Right atrium auricular region (tissue), 2 donors: ENCODE measurements around the gene C15orf61. TPM values are rescaled to one million over a fixed set of nuclear protein-coding genes. Genes with fewer than 3 reads are reported as not detected.

ENCODE experiments used
- DNase-seq: peaks from one replicate; pipeline ENCODE4 v3.0.0-alpha.2; 2019; ENCODE audit warnings: low spot score
- H3K27ac ChIP-seq, 2 donors: fragments of 200-600 bp; sonication (generic); 1 replicate in 1 of 2; 2 replicates in 1 of 2; pipeline ENCODE4 v1.5.1; 2016 to 2019
- H3K27me3 ChIP-seq, 2 donors: fragments of 200-600 bp; sonication (generic); one replicate each; pipeline versions ENCODE4 v1.5.1 to v1.6.0; 2017 to 2019
- H3K36me3 ChIP-seq: fragments of 200-600 bp; sonication (generic); one replicate; pipeline ENCODE4 v1.5.1; 2016
- H3K4me1 ChIP-seq, 2 donors: fragments of 200-600 bp; sonication (generic); one replicate each; pipeline versions ENCODE4 v1.5.1 to v1.6.0; 2017 to 2019
- H3K4me3 ChIP-seq, 2 donors: fragments of 200-600 bp; sonication (generic); 1 replicate in 1 of 2; 2 replicates in 1 of 2; pipeline ENCODE4 v1.5.1; 2017 to 2019; ENCODE audit warnings: mild to moderate bottlenecking in 1 of 2, moderate library complexity in 1 of 2
- H3K9me3 ChIP-seq, 2 donors: fragments of 200-600 bp; sonication (generic); one replicate each; pipeline ENCODE4 v1.5.1; 2019
- CTCF ChIP-seq, 2 donors: fragments of 200-600 bp; sonication (generic); IDR thresholded peaks; one replicate each; pipeline ENCODE4 v1.5.1; 2019; ENCODE audit warnings: antibody characterized with exemption in 2 of 2
- total RNA-seq, 2 donors: library from RNA; depleted of rRNA; stranded (reverse); fragments of >200 nt; gene quantifications; one replicate each; pipeline ENCODE4 v1.1.0, GENCODE V29; 2016

Gene C15orf61
- total RNA-seq, 2 donors from 2014 or later, result 6.2 to 7.0 TPM

DNA sequence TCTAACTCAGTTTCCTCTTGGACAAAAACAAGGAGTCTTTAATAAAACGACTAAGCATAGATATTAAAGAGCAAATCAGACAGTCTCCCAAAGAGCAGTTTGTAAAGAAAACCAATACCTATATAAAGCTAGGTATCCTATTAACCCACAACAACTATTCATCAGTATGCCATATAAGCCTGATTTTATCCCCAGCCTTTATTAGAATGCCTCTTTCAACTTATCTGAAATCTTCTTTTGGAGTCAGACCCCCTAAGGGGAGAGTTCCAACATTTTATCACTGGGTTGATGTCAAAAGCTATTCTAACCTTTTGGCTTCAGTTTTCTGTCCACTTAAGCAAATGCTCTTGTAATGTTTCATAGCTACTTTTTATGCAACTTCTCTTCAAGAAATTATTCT lies 39.4 kb downstream of the C15orf61 start:
- H3K4me3 ChIP-seq, result no peak overlapping the region
- H3K9me3 ChIP-seq, result peaks cover 0 to 2% of the 10 kb centered on the region in 2 donors
- H3K4me1 ChIP-seq, result no peaks in the 10 kb centered on the region
- no peak overlapping the region for H3K27ac ChIP-seq
- TF ChIP-seq CTCF (IDR thresholded peaks at IDR 0.05), result no peak
- no peaks in the 10 kb centered on the region for H3K27me3 ChIP-seq
- H3K36me3 ChIP-seq, result no peaks in the 10 kb centered on the region
- no peak for DNase-seq

- Histone ChIP-seq H3K27me3 (no peaks in the 10 kb centered on the region), H3K9me3 (peaks cover 0 to under 1% of the 10 kb centered on the region in 2 donors), H3K4me3 (no peak overlapping the region), H3K4me1 (no peaks in the 10 kb centered on the region), H3K36me3 (no peaks in the 10 kb centered on the region), H3K27ac (no peak overlapping the region)
- TF ChIP-seq CTCF (IDR thresholded peaks at IDR 0.05), result no peak
- DNase-seq, result no peak
These were observed 42.2 kb downstream of the C15orf61 start for GRCh38 chr15:67563092-67563491.

DNA sequence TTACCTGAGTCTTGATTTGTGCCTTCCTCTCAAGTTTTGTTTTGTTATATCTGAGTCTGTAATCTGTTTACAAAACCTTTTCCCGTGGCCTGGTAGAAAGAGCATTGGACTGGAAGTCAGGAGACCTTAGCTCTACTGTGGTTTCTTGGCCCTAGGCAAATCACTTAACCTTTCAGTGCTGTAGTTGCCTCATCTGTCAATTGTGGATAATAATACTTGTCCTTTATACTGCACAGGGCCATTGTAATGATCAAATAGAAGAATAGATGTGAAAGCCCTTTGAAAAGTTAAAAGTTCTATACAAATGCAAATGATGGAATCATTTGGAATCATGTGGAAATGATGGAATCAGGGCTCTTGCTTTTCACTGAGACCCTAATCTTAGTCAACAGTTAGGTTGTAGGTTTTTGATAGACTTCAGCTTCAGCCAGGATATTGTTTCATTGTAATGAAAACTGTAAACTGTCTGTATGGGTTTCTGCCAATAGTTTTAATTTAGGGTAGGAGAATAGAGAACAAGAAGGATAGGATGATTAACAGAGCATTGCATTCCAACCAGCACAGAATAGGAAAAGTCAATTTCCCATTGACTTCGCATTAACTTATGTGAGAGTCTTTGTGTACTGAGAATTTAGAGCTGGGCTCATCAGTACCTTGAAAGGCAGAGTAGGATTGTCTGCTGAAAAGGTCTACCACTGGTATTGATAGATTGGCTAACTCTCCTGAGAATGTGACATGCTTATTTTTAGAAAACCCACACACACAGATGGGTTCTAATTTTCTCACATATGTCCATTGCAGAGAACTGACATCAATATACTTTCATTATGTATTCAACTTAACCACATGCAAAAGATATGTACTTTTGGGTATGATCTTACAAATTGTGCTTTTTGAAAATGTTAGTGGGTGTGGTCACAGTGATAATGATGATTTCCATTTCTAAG lies 43.4 kb downstream of the C15orf61 start:
- no peaks in the 10 kb centered on the region for H3K27me3 ChIP-seq
- H3K4me3 ChIP-seq, result no peak overlapping the region
- H3K36me3 ChIP-seq, result no peaks in the 10 kb centered on the region
- no peak overlapping the region for H3K27ac ChIP-seq
- no peak for TF ChIP-seq CTCF (IDR thresholded peaks at IDR 0.05)
- H3K4me1 ChIP-seq, result no peaks in the 10 kb centered on the region
- H3K9me3 ChIP-seq, result no peaks in the 10 kb centered on the region
- DNase-seq, result no peak

- Histone ChIP-seq H3K36me3 (no peaks in the 10 kb centered on the region), H3K4me1 (no peaks in the 10 kb centered on the region), H3K27ac (no peak overlapping the region), H3K27me3 (no peaks in the 10 kb centered on the region), H3K9me3 (no peaks in the 10 kb centered on the region), H3K4me3 (no peak overlapping the region)
- TF ChIP-seq CTCF (IDR thresholded peaks at IDR 0.05), result no peak
- no peak for DNase-seq
These were observed 44.0 kb downstream of the C15orf61 start for GRCh38 chr15:67564968-67565345.

DNA sequence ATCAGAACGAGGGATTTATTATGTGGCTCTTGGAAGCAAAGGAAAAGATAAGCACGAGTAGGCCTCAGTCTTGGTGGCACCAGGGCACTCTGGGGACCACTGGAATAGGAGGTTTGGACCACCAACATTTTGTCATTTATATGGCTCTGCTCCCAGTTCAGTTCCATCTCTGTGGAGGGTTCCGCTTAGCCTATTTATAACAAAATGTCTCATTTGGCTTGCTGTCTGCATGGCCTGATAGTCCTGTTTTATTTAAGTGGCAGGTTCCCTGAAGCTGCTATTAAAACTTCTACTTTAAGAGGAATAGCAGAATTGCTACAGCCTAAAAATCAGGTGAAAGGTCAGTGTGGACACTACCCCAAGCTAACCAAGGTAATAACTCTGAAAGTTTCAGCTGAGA lies 48.7 kb downstream of the C15orf61 start:
- Histone ChIP-seq H3K4me1 (no peaks in the 10 kb centered on the region), H3K4me3 (no peak overlapping the region), H3K27ac (peak overlapping the region in 1 of 2 donors; percentile 19), H3K36me3 (no peaks in the 10 kb centered on the region), H3K27me3 (no peaks in the 10 kb centered on the region), H3K9me3 (no peaks in the 10 kb centered on the region)
- no peak for TF ChIP-seq CTCF (IDR thresholded peaks at IDR 0.05)
- DNase-seq, result no peak
